DND-41 (cell line): ENCODE measurements around the gene ATAD3B.

ENCODE experiments used
- ATAC-seq: fragments of 200-7000 bp; cut with Tn5 transposase; 3 replicates; pipeline ENCODE4 v1.9.1; 2021; ENCODE audit warnings: low read depth; ENCODE audit not compliant: insufficient read depth
- DNase-seq: peaks from one replicate; pipeline ENCODE4 v3.0.0-alpha.2; 2020
- H2AFZ ChIP-seq: 2 replicates; pipeline ENCODE4 v1.6.0; 2012; ENCODE audit warnings: low read depth, low read length
- H3K27ac ChIP-seq: 2 replicates; pipeline ENCODE4 v1.5.1; 2012; ENCODE audit warnings: low read length, inconsistent platforms
- H3K27me3 ChIP-seq: fragments of 200-600 bp; sonication (generic); 2 replicates; pipeline ENCODE4 v1.6.0; 2012; ENCODE audit warnings: low read length, mild to moderate bottlenecking, inconsistent platforms; ENCODE audit not compliant: insufficient read depth, poor library complexity
- H3K36me3 ChIP-seq: 2 replicates; pipeline ENCODE4 v1.5.1; 2012; ENCODE audit warnings: low read length, inconsistent platforms; ENCODE audit not compliant: insufficient read depth
- H3K4me1 ChIP-seq: 2 replicates; pipeline ENCODE4 v1.5.1; 2012; ENCODE audit warnings: mild to moderate bottlenecking, low read length; ENCODE audit not compliant: insufficient read depth
- H3K4me2 ChIP-seq: 2 replicates; pipeline ENCODE4 v1.6.0; 2012; ENCODE audit warnings: mild to moderate bottlenecking, moderate library complexity, low read length, inconsistent platforms; ENCODE audit not compliant: insufficient read depth
- H3K4me3 ChIP-seq, 2 experiments: fragments of 200-600 bp in 1 of 2; shearing (Covaris generic) in 1 of 2; 2 replicates each; pipeline ENCODE4 v1.5.1; 2012 to 2016; ENCODE audit warnings: inconsistent platforms in 2 of 2, low read length in 2 of 2, mild to moderate bottlenecking in 2 of 2, low read depth in 1 of 2, moderate library complexity in 1 of 2
- H3K79me2 ChIP-seq: 2 replicates; pipeline ENCODE4 v1.6.0; 2012; ENCODE audit warnings: low read length, inconsistent platforms; ENCODE audit not compliant: insufficient read depth
- H3K9ac ChIP-seq: 2 replicates; pipeline ENCODE4 v1.6.0; 2012; ENCODE audit warnings: low read depth, mild to moderate bottlenecking, inconsistent platforms, low read length, moderate library complexity
- H3K9me3 ChIP-seq: 2 replicates; pipeline ENCODE4 v1.5.1; 2012; ENCODE audit warnings: low read length, moderate library complexity, mild to moderate bottlenecking, inconsistent platforms; ENCODE audit not compliant: insufficient read depth, severe bottlenecking
- H4K20me1 ChIP-seq: 2 replicates; pipeline ENCODE4 v1.6.0; 2012; ENCODE audit warnings: low read length; ENCODE audit not compliant: insufficient read depth
- CTCF ChIP-seq: IDR thresholded peaks from 2 replicates; pipeline ENCODE4 v1.5.1; 2012; ENCODE audit warnings: borderline replicate concordance, low read length, moderate library complexity, mild to moderate bottlenecking; ENCODE audit not compliant: poor library complexity, severe bottlenecking; ENCODE audit errors: extremely low read depth
- EZH2 ChIP-seq: IDR thresholded peaks from 3 replicates; pipeline ENCODE4 v1.6.1; 2012; ENCODE audit warnings: borderline replicate concordance, low read depth, mild to moderate bottlenecking, moderate library complexity, low read length, inconsistent platforms; ENCODE audit not compliant: severe bottlenecking

Gene ATAD3B

GRCh38 chr1:1433804-1434130 lies 37.8 kb upstream of the ATAD3B start:
- TF ChIP-seq CTCF (no peak), EZH2 (no peak)
- Histone ChIP-seq H3K9ac (no peak overlapping the region), H3K27ac (no peak overlapping the region), H3K4me1 (no peaks in the 10 kb centered on the region), H3K9me3 (no peaks in the 10 kb centered on the region), H3K36me3 (no peaks in the 10 kb centered on the region), H4K20me1 (no peaks in the 10 kb centered on the region), H3K79me2 (no peaks in the 10 kb centered on the region), H3K4me2 (no peak overlapping the region), H2AFZ (no peak overlapping the region), H3K4me3 (no peak overlapping the region), H3K27me3 (no peaks in the 10 kb centered on the region)
- ATAC-seq (no peak), DNase-seq (no peak)

- ATAC-seq (no peak), DNase-seq (no peak)
- no peak overlapping the region for H3K4me2 ChIP-seq
- H3K27me3 ChIP-seq = no peaks in the 10 kb centered on the region
- no peak overlapping the region for H2AFZ ChIP-seq
- no peak overlapping the region for H3K9ac ChIP-seq
- no peaks in the 10 kb centered on the region for H3K4me1 ChIP-seq
- no peaks in the 10 kb centered on the region for H3K36me3 ChIP-seq
- TF ChIP-seq CTCF (no peak), EZH2 (no peak)
- no peaks in the 10 kb centered on the region for H3K9me3 ChIP-seq
- H3K79me2 ChIP-seq = no peaks in the 10 kb centered on the region
- no peaks in the 10 kb centered on the region for H4K20me1 ChIP-seq
- H3K27ac ChIP-seq = no peak overlapping the region
- no peak overlapping the region for H3K4me3 ChIP-seq
Observed at GRCh38 chr1:1434131-1434823, 37.3 kb upstream of the ATAD3B start.

GRCh38 chr1:1434824-1435105 lies 36.8 kb upstream of the ATAD3B start:
- Histone ChIP-seq H3K4me2 (no peak overlapping the region), H3K79me2 (no peaks in the 10 kb centered on the region), H3K36me3 (no peaks in the 10 kb centered on the region), H3K27ac (no peak overlapping the region), H4K20me1 (no peaks in the 10 kb centered on the region), H3K4me1 (no peaks in the 10 kb centered on the region), H3K9ac (no peak overlapping the region), H3K9me3 (no peaks in the 10 kb centered on the region), H3K27me3 (no peaks in the 10 kb centered on the region), H2AFZ (no peak overlapping the region), H3K4me3 (no peak overlapping the region)
- ATAC-seq (no peak), DNase-seq (no peak)
- TF ChIP-seq EZH2 (no peak), CTCF (no peak)
